ENCODE measurements around the gene PCDHA6. TPM values are rescaled to one million over a fixed set of nuclear protein-coding genes. Genes with fewer than 3 reads are reported as not detected.

The PCDHA6 gene, protein sequence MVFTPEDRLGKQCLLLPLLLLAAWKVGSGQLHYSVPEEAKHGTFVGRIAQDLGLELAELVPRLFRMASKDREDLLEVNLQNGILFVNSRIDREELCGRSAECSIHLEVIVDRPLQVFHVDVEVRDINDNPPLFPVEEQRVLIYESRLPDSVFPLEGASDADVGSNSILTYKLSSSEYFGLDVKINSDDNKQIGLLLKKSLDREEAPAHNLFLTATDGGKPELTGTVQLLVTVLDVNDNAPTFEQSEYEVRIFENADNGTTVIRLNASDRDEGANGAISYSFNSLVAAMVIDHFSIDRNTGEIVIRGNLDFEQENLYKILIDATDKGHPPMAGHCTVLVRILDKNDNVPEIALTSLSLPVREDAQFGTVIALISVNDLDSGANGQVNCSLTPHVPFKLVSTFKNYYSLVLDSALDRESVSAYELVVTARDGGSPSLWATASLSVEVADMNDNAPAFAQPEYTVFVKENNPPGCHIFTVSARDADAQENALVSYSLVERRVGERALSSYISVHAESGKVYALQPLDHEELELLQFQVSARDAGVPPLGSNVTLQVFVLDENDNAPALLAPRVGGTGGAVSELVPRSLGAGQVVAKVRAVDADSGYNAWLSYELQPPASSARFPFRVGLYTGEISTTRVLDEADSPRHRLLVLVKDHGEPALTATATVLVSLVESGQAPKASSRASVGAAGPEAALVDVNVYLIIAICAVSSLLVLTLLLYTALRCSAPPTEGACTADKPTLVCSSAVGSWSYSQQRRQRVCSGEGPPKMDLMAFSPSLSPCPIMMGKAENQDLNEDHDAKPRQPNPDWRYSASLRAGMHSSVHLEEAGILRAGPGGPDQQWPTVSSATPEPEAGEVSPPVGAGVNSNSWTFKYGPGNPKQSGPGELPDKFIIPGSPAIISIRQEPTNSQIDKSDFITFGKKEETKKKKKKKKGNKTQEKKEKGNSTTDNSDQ
- total RNA-seq = not detected in 2 replicates

DNA sequence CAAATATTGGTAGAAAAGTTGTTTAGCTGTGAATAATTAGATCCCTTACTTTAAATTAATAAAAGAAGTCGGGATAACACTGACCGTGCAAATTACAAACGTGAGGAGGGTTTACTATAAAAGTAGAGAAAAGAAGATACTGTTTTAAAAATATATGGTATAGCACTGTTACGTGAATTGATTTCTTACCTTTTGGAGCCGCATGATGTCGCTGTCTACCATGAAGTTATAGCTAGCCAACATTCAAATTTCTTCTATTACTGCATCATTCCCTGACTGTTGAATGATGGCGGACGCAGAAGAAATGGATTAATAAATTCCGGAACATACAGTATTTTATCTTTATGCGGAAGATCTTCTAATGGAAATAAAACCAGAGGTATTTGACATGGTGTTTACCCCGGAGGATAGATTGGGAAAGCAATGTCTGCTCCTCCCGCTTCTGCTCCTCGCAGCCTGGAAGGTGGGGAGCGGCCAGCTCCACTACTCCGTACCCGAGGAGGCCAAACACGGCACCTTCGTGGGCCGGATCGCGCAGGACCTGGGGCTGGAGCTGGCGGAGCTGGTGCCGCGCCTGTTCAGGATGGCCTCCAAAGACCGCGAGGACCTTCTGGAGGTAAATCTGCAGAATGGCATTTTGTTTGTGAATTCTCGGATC is at the start of gene PCDHA6:
Gene PCDHA6, plus strand, starts transcription at position 257 of the 658 bp plus-strand sequence. Its CDS starts 132 bp downstream, at position 389.

GRCh38 chr5:140785905-140786686 is 41.7 kb upstream of the PCDHA6 start, which contains the start of gene PCDHA1:
TSS of gene PCDHA1 (plus strand) at chr5:140786140.

DNA sequence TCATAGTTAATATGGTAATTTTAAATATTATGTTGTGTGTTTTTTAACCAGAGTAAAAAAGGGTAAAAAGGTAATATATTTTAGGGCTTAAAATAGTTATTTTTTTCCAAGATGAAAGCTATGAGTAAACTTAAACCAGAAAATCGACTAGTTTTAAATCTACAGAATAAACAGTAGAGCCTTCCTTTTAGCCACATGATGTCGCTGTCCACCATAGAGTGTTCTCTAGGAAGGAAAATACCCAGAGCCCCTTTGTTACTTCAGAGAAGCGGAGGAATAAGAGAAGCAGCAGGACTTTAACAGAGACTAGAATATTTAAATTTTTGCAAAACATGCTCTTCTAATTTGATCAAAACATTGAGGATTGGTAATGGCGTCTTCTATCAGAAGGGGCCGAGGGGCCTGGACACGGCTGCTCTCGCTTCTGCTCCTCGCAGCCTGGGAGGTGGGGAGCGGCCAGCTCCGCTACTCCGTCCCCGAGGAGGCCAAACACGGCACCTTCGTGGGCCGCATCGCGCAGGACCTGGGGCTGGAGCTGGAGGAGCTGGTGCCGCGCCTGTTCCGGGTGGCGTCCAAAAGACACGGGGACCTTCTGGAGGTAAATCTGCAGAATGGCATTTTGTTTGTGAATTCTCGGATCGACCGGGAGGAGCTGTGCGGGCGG is 33.0 kb upstream of the PCDHA6 start, which contains the start of gene PCDHA2:
Gene PCDHA2, plus strand, starts transcription at position 258 of the 664 bp plus-strand sequence.

GRCh38 chr5:140800816-140801493 is 26.8 kb upstream of the PCDHA6 start, which contains the start of gene PCDHA3:
TSS of gene PCDHA3 (plus strand) at chr5:140801057.

DNA sequence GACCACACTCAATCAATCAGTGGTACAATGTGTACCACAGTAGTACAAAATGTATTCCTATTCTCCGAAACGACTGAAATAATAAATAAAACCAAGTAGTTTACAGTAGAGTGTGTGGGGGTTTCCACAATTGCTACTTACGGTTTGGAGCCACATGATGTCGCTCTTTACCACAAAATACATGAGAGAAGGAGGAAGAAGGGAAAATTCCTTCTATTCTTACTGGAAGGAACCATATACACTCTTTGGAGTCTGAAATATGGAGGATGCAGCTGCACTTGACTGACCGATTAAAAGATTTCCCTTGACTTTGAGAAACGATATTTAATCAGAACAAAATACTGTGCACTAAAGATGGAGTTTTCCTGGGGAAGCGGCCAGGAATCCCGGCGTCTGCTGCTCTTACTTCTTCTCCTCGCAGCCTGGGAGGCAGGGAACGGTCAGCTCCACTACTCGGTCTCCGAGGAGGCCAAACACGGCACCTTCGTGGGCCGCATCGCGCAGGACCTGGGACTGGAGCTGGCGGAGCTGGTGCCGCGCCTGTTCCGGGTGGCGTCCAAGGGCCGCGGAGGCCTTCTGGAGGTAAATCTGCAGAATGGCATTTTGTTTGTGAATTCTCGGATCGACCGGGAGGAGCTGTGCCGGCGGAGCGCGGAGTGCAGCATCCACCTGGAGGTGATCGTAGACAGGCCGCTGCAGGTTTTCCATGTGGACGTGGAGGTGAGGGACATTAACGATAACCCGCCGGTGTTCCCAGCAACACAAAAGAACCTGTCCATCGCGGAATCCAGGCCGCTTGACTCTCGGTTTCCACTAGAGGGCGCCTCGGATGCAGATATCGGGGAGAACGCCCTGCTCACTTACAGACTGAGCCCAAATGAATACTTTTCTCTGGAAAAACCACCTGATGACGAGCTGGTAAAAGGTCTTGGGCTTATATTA is 20.7 kb upstream of the PCDHA6 start, which contains the start of gene PCDHA4:
Gene PCDHA4, plus strand, starts transcription at position 235 of the 942 bp plus-strand sequence.

DNA sequence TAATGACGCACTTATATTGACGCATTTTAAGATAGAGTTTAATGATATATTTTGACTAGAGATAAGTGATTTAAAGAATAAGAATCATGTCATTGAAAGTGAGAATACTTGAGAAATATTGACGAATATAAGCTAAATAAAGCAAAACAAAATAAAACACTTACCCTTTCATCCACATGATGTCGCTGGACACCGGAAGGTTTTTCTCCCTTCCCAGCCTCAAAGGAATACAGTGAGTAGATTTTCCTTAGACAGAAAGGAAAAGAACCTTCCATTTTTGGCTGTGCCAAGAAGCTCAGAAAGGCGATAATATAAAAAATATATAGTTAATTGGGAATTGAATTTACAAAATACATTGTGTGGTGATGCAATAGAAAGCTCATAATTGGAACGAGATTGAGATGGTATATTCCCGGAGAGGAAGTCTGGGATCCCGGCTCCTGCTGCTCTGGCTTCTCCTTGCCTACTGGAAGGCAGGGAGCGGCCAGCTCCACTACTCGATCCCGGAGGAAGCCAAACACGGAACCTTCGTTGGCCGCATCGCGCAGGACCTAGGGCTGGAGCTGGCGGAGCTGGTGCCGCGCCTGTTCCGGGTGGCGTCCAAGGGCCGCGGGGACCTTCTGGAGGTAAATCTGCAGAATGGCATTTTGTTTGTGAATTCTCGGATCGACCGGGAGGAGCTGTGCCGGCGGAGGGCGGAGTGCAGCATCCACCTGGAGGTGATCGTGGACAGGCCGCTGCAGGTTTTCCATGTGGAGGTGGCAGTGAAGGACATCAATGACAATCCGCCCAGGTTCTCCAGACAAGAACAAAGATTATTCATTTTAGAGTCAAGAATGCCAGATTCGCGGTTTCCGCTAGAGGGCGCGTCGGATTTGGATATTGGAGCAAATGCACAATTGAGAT is 6.1 kb upstream of the PCDHA6 start, which contains the start of gene PCDHA5:
Gene PCDHA5, plus strand, starts transcription at position 239 of the 906 bp plus-strand sequence.

DNA sequence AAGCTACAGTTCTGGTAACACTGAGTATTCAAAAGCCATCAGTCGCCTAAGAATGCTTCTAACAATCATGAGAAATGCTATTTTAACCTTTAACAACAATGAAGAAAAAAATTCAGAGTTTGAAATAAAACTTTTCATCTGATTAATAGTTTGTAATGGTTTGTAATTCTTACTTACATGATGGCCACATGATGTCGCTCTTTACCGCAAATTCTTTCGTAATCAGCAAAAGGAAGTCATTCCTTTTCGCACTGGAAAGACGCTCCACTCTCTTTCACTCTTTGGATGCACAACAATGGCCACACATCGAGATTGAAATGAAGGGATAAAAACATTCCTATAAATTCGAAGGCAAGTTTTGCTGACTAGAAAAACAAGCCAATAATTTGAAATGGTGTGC is 6.2 kb downstream of the PCDHA6 start, which contains the start of gene PCDHA7:
Gene PCDHA7, plus strand, starts transcription at position 277 of the 400 bp plus-strand sequence. Its CDS starts 115 bp downstream, at position 392.

DNA sequence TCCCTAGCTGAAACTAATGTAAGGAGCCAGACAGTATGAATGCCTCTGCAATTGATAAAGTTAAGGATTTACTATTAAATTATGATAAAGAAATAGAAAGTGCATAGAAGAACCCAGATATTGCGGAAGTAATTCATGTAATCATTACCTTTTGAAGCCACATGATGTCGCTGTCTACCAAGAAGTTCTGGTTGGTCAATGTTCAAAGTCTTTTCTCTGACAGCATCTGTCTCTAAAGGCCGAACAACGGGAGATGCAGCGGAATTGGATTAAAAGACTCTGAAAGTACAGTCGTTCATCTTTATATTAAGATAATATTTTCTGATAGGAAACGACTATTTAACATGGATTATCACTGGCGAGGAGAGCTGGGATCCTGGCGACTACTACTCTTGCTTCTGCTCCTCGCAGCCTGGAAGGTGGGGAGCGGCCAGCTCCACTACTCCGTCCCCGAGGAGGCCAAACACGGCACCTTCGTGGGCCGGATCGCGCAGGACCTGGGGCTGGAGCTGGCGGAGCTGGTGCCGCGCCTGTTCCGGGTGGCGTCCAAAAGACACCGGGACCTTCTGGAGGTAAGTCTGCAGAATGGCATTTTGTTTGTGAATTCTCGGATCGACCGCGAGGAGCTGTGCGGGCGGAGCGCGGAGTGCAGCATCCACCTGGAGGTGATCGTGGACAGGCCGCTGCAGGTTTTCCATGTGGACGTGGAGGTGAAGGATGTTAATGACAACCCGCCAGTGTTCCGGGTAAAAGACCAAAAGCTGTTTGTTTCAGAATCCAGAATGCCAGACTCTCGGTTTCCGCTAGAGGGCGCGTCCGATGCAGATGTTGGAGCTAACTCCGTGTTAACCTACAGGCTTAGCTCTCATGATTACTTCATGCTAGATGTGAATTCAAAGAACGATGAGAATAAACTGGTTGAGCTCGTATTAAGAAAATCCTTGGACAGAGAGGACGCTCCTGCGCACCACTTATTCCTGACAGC is 13.5 kb downstream of the PCDHA6 start, which contains the start of gene PCDHA8:
Gene PCDHA8, plus strand, starts transcription at position 210 of the 985 bp plus-strand sequence. Its CDS starts 135 bp downstream, at position 345.

DNA sequence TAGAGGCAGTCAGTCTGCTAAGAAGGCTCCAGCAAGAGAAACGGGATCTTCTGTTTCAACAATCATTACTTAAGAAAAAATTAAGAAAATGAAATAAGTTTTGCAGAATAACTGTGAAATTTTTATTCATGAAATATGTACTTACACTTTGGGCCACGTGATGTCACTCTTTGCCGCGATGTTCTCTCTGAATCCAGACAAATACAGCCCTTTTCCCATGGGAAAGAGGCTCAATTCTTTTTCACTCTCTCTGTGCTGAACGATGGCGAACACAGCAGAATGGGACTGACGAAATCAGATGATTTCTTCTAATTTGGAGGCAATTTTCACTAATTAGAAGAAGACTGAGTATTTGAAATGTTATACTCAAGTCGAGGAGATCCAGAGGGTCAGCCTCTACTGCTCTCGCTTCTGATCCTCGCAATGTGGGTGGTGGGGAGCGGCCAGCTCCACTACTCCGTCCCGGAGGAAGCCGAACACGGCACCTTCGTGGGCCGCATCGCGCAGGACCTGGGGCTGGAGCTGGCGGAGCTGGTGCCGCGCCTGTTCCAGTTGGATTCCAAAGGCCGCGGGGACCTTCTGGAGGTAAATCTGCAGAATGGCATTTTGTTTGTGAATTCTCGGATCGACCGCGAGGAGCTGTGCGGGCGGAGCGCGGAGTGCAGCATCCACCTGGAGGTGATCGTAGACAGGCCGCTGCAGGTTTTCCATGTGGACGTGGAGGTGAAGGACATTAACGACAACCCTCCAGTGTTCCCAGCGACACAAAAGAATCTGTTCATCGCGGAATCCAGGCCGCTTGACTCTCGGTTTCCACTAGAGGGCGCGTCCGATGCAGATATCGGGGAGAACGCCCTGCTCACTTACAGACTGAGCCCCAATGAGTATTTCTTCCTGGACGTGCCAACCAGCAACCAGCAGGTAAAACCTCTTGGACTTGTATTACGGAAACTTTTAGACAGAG is 20.7 kb downstream of the PCDHA6 start, which contains the start of gene PCDHA9:
Gene PCDHA9, plus strand, starts transcription at position 244 of the 964 bp plus-strand sequence. Its CDS starts 114 bp downstream, at position 358.

GRCh38 chr5:140855772-140856674 is 28.3 kb downstream of the PCDHA6 start, which contains the start of gene PCDHA10:
TSS of gene PCDHA10 (plus strand) at chr5:140855897. CDS start at chr5:140856049, 152 bp downstream.

GRCh38 chr5:140868721-140869554 is 41.2 kb downstream of the PCDHA6 start, which contains the start of gene PCDHA11:
TSS of gene PCDHA11 (plus strand) at chr5:140868957. CDS start at chr5:140869104, 147 bp downstream.

DNA sequence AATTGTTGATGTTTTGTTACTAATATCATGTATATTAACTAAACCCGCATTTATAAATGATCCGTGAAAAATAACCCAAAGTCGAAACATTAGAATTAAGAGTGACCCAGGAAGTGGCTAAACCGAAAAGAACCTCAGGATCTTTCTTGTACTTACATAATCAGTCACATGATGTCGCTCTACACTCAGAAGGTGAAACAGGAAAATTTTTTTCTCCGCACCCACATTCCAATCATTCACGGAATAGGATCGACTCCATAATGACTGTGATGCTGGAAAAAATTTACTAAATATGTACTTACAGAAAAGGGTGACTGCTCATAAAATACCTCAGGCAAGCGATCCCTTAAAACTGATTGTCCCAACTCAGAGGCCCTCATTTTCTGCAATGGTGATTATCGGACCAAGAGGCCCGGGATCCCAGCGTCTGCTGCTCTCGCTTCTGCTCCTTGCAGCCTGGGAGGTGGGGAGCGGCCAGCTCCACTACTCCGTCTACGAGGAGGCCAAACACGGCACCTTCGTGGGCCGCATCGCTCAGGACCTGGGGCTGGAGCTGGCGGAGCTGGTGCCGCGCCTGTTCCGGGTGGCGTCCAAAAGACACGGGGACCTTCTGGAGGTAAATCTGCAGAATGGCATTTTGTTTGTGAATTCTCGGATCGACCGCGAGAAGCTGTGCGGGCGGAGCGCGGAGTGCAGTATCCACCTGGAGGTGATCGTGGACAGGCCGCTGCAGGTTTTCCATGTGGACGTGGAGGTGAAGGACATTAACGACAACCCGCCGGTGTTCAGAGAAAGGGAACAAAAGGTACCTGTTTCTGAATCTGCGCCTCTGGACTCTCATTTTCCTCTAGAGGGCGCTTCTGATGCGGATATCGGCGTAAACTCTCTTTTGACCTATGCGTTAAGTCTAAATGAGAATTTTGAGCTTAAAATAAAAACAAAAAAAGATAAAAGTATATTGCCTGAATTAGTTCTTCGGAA is 47.6 kb downstream of the PCDHA6 start, which contains the start of gene PCDHA12:
Gene PCDHA12, plus strand, starts transcription at position 224 of the 981 bp plus-strand sequence. Its CDS starts 165 bp downstream, at position 389.

